Measurements from ENCODE around the gene HCST.

The HCST gene

DNA sequence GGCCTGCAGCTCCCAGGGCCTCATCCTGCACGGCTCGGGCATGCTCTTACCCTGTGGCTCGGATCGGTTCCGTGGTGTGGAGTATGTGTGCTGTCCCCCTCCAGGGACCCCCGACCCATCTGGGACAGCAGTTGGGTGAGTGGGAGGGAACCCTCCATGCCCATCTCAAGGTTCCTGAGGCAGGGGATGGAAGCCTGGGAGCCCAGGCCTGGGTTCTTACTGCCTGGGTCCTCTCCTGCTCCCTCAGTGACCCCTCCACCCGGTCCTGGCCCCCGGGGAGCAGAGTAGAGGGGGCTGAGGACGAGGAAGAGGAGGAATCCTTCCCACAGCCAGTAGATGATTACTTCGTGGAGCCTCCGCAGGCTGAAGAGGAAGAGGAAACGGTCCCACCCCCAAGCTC is 30.7 kb upstream of the HCST start:
- Histone ChIP-seq H3K4me1 (peaks cover 11 to 17% (median 15%) of the 10 kb centered on the region in 10 experiments), H3K4me3 (no peak overlapping the region), H3K4me2 (no peak overlapping the region), H3K9me3 (replicated peaks in 1 of 11) (no peaks in the 10 kb centered on the region), H3K36me3 (no peaks in the 10 kb centered on the region), H3K27ac (no peak overlapping the region), H3K9ac (no peak overlapping the region), H3K27me3 (peaks cover 34 to 44% (median 39%) of the 10 kb centered on the region in 11 experiments), H4K20me1 (peaks cover 0 to 15% (median 0%) of the 10 kb centered on the region in 11 experiments; a peak in 3 of 22 replicates)
- TF ChIP-seq Cebpa-rat (IDR thresholded peaks at IDR 0.05): no peak

DNA sequence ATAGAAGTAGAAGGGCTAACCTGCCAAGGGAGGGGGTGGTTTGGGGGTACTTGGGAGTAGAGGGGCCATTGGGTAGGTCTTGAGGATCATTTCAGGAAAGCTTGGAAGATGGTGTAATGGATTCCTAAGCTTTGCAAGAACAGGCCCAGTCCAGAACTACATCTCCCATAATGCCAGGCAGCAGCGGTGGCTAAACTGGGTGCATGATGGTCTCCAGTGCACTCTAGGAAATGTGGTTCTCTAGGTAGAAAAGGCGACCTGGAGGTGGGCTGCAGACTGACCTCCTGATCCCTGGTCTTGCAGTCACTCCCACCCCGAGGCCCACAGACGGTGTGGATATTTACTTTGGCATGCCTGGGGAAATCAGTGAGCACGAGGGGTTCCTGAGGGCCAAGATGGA is 30.1 kb upstream of the HCST start:
- Histone ChIP-seq H3K27ac (no peak overlapping the region), H3K9ac (no peak overlapping the region), H3K27me3 (peaks cover 28 to 44% (median 35%) of the 10 kb centered on the region in 11 experiments), H3K36me3 (no peaks in the 10 kb centered on the region), H3K9me3 (replicated peaks in 1 of 11) (no peaks in the 10 kb centered on the region), H3K4me1 (peaks cover 11 to 17% (median 15%) of the 10 kb centered on the region in 10 experiments), H4K20me1 (peaks cover 0 to 15% (median 0%) of the 10 kb centered on the region in 11 experiments; a peak in 3 of 22 replicates), H3K4me3 (no peak overlapping the region), H3K4me2 (no peak overlapping the region)
- no peak for TF ChIP-seq Cebpa-rat (IDR thresholded peaks at IDR 0.05)

- H3K4me1 ChIP-seq: peaks cover 6 to 12% (median 8%) of the 10 kb centered on the region in 10 experiments
- H3K9ac ChIP-seq: no peak overlapping the region
- no peaks in the 10 kb centered on the region for H3K36me3 ChIP-seq
- no peak overlapping the region for H3K4me2 ChIP-seq
- H3K9me3 ChIP-seq (replicated peaks in 1 of 11): no peaks in the 10 kb centered on the region
- H3K27me3 ChIP-seq: peaks cover 25 to 44% (median 35%) of the 10 kb centered on the region in 11 experiments
- TF ChIP-seq Cebpa-rat (IDR thresholded peaks at IDR 0.05): no peak
- no peak overlapping the region for H3K27ac ChIP-seq
- H3K4me3 ChIP-seq: no peak overlapping the region
- peaks cover 0 to 19% (median 8%) of the 10 kb centered on the region in 11 experiments; a peak in 11 of 22 replicates for H4K20me1 ChIP-seq
Measured at GRCh38 chr19:35874392-35874930, 27.9 kb upstream of the HCST start.

DNA sequence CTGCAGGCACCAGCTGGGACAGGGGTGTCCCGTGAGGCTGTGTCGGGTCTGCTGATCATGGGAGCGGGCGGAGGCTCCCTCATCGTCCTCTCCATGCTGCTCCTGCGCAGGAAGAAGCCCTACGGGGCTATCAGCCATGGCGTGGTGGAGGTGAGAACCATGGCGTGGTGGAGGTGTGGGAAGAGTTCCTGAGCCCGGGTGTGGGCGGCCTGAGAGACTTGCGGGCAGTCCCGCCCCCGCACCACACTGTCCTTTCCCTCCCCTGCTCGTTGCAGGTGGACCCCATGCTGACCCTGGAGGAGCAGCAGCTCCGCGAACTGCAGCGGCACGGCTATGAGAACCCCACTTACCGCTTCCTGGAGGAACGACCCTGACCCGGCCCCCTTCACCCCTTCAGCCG is 23.3 kb upstream of the HCST start:
- H4K20me1 ChIP-seq: peaks cover 0 to 26% (median 8%) of the 10 kb centered on the region in 11 experiments; a peak in 11 of 22 replicates
- no peaks in the 10 kb centered on the region for H3K36me3 ChIP-seq
- no peaks in the 10 kb centered on the region for H3K9me3 ChIP-seq (replicated peaks in 1 of 11)
- TF ChIP-seq Cebpa-rat (IDR thresholded peaks at IDR 0.05): no peak
- H3K27me3 ChIP-seq: peaks cover 21 to 52% (median 40%) of the 10 kb centered on the region in 11 experiments
- no peak overlapping the region for H3K9ac ChIP-seq
- peaks cover 3 to 10% (median 7%) of the 10 kb centered on the region in 10 experiments; a peak in 16 of 20 replicates for H3K4me1 ChIP-seq
- peak overlapping the region in 5 of 11 experiments; percentile 37 to 71 (median 47); a peak in 7 of 22 replicates for H3K4me2 ChIP-seq
- H3K4me3 ChIP-seq: no peak overlapping the region
- no peak overlapping the region for H3K27ac ChIP-seq

DNA sequence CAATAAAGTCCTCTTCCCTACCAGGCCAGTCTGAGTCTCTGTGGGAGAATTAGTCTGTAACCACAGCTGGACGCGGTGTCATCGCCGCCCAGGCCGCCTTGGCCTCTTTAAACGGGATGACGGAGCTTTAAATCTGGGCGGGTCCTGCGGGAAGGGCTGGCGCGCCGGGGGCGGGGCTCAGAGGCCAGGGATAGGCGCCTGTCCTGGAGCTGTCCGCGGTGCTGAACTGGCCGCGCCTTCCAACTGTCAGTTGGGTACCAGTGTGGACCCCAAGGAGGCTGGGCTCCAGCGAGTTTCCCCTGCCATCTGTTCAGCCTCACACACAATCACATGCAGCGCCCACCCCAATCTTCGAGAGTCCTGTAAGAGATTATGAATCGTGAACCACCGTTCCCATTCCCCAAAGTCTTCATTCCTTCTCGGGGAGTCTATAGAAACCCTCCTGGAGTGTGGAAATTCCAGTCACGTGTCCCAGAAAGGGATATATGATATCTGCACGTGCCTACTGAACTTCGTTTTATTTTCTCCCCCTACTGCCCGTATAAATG is 22.5 kb upstream of the HCST start:
- peaks cover 3 to 10% (median 7%) of the 10 kb centered on the region in 10 experiments; a peak in 16 of 20 replicates for H3K4me1 ChIP-seq
- peaks cover 0 to 31% (median 8%) of the 10 kb centered on the region in 11 experiments; a peak in 12 of 22 replicates for H4K20me1 ChIP-seq
- H3K4me2 ChIP-seq: peak overlapping the region; percentile 11 to 71 (median 41); a peak in 16 of 22 replicates
- H3K27me3 ChIP-seq: peaks cover 21 to 52% (median 40%) of the 10 kb centered on the region in 11 experiments
- H3K36me3 ChIP-seq: no peaks in the 10 kb centered on the region
- no peak overlapping the region for H3K27ac ChIP-seq
- no peak overlapping the region for H3K4me3 ChIP-seq
- H3K9ac ChIP-seq: no peak overlapping the region
- TF ChIP-seq Cebpa-rat (IDR thresholded peaks at IDR 0.05): no peak
- H3K9me3 ChIP-seq (replicated peaks in 1 of 11): no peaks in the 10 kb centered on the region

GRCh38 chr19:35882114-35882832 is 20.1 kb upstream of the HCST start:
- H3K4me2 ChIP-seq: peak overlapping the region in 5 of 11 experiments; percentile 3 to 56 (median 16); a peak in 4 of 22 replicates

GRCh38 chr19:35883882-35884281 is 18.4 kb upstream of the HCST start:
- Histone ChIP-seq H3K27ac (no peak overlapping the region), H3K4me1 (peaks cover 3 to 10% (median 7%) of the 10 kb centered on the region in 10 experiments; a peak in 16 of 20 replicates), H3K4me2 (no peak overlapping the region), H3K4me3 (no peak overlapping the region), H3K27me3 (peaks cover 5 to 26% (median 20%) of the 10 kb centered on the region in 11 experiments), H3K9ac (no peak overlapping the region), H4K20me1 (peaks cover 4 to 67% (median 14%) of the 10 kb centered on the region in 11 experiments; a peak in 19 of 22 replicates), H3K36me3 (peaks cover 20 to 36% (median 25%) of the 10 kb centered on the region in 11 experiments), H3K9me3 (replicated peaks in 1 of 11) (no peaks in the 10 kb centered on the region)
- TF ChIP-seq Cebpa-rat (IDR thresholded peaks at IDR 0.05): no peak

More at GRCh38 chr19:35882114-35882832, 20.1 kb upstream of the HCST start:
- Histone ChIP-seq H3K27me3 (peaks cover 21 to 42% (median 36%) of the 10 kb centered on the region in 11 experiments), H4K20me1 (peaks cover 0 to 55% (median 10%) of the 10 kb centered on the region in 11 experiments; a peak in 18 of 22 replicates), H3K9ac (no peak overlapping the region), H3K4me1 (peaks cover 3 to 10% (median 7%) of the 10 kb centered on the region in 10 experiments; a peak in 16 of 20 replicates), H3K36me3 (peaks cover 6 to 20% (median 9%) of the 10 kb centered on the region in 11 experiments; a peak in 19 of 22 replicates), H3K27ac (no peak overlapping the region), H3K9me3 (replicated peaks in 1 of 11) (no peaks in the 10 kb centered on the region), H3K4me3 (no peak overlapping the region)
- no peak for TF ChIP-seq Cebpa-rat (IDR thresholded peaks at IDR 0.05)

DNA sequence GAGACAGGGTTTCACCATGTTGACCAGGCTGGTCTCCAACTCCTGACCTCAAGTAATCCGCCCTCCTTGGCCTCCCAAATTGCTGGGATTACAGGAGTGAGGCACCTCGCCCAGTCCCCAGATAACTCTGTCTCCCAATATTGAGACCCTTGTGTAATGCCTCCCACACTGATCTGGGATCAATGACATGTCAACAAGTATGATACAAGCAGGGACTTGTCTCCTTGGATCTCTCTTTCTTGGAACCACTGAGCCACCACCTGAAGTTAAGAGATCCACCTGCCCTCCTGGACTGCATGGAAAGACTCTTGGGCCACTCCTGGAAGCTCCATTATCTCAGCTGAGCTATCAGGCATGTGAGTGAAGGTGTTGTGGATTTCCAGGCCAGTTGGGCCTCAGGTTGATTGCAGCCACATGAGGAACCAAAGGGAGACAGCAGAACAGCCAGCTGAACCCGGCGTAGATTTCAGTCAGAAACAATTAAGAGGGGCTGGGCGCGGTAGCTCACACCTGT is 17.0 kb upstream of the HCST start:
- H3K27me3 ChIP-seq: peaks cover 0 to 12% (median 6%) of the 10 kb centered on the region in 11 experiments; a peak in 11 of 22 replicates
- H4K20me1 ChIP-seq: peaks cover under 1 to 76% (median 27%) of the 10 kb centered on the region in 11 experiments; a peak in 17 of 22 replicates
- 0 out of 22 replicates have a peak overlapping the region, but pooled peaks of 1 of the 11 experiments have one; percentile 3 for H3K9ac ChIP-seq
- H3K36me3 ChIP-seq: peaks cover 34 to 50% (median 39%) of the 10 kb centered on the region in 11 experiments
- no peak for TF ChIP-seq Cebpa-rat (IDR thresholded peaks at IDR 0.05)
- no peak overlapping the region for H3K4me3 ChIP-seq
- no peak overlapping the region for H3K27ac ChIP-seq
- no peaks in the 10 kb centered on the region for H3K9me3 ChIP-seq (replicated peaks in 1 of 11)
- peaks cover 0 to 9% (median 4%) of the 10 kb centered on the region in 10 experiments; a peak in 9 of 20 replicates for H3K4me1 ChIP-seq
- no peak overlapping the region for H3K4me2 ChIP-seq
